ENCODE data around the gene SOAT2.

The SOAT2 gene

GRCh38 chr12:53060721-53061276 lies 42.5 kb upstream of the SOAT2 start:
- peaks cover 20% of the 10 kb centered on the region for H3K36me3 ChIP-seq (ENCODE audit: insufficient read depth, low read length)
- no peak overlapping the region for H3K4me3 ChIP-seq (ENCODE audit: low read depth, low read length)
- H3K79me2 ChIP-seq (ENCODE audit: control insufficient read depth, insufficient read depth, low read length, unreplicated experiment) = no peaks in the 10 kb centered on the region
- no peak overlapping the region for H3K27ac ChIP-seq (ENCODE audit: low read depth, low read length)
- peaks cover 32% of the 10 kb centered on the region for H3K4me1 ChIP-seq (ENCODE audit: control insufficient read depth, insufficient read depth, low read length, unreplicated experiment)
- no peak overlapping the region for H2AFZ ChIP-seq (ENCODE audit: low read length, unreplicated experiment)
- H3K27me3 ChIP-seq (ENCODE audit: insufficient read depth, low read length) = no peaks in the 10 kb centered on the region

- Histone ChIP-seq H3K4me3 (ENCODE audit: low read depth, low read length) (no peak overlapping the region), H3K4me1 (ENCODE audit: control insufficient read depth, insufficient read depth, low read length, unreplicated experiment) (peaks cover 37% of the 10 kb centered on the region), H3K27ac (ENCODE audit: low read depth, low read length) (no peak overlapping the region), H3K27me3 (ENCODE audit: insufficient read depth, low read length) (no peaks in the 10 kb centered on the region), H3K79me2 (ENCODE audit: control insufficient read depth, insufficient read depth, low read length, unreplicated experiment) (no peaks in the 10 kb centered on the region), H2AFZ (ENCODE audit: low read length, unreplicated experiment) (no peak overlapping the region), H3K36me3 (ENCODE audit: insufficient read depth, low read length) (peaks cover 19% of the 10 kb centered on the region)
These were observed 41.8 kb upstream of the SOAT2 start for GRCh38 chr12:53061404-53062010.

GRCh38 chr12:53062011-53062961 lies 41.0 kb upstream of the SOAT2 start:
- H3K4me3 ChIP-seq (ENCODE audit: low read depth, low read length) = no peak overlapping the region
- peak overlapping the region; percentile 17; the same call in 1 of the 2 replicates for H3K27ac ChIP-seq (ENCODE audit: low read depth, low read length)
- H2AFZ ChIP-seq (ENCODE audit: low read length, unreplicated experiment) = no peak overlapping the region
- peaks cover 45% of the 10 kb centered on the region for H3K4me1 ChIP-seq (ENCODE audit: control insufficient read depth, insufficient read depth, low read length, unreplicated experiment)
- no peaks in the 10 kb centered on the region for H3K79me2 ChIP-seq (ENCODE audit: control insufficient read depth, insufficient read depth, low read length, unreplicated experiment)
- H3K27me3 ChIP-seq (ENCODE audit: insufficient read depth, low read length) = no peaks in the 10 kb centered on the region
- H3K36me3 ChIP-seq (ENCODE audit: insufficient read depth, low read length) = peaks cover 18% of the 10 kb centered on the region; the same call in 1 of the 2 replicates

- Histone ChIP-seq H3K36me3 (ENCODE audit: insufficient read depth, low read length) (peaks cover 18% of the 10 kb centered on the region; the same call in 1 of the 2 replicates), H3K27me3 (ENCODE audit: insufficient read depth, low read length) (no peaks in the 10 kb centered on the region), H3K27ac (ENCODE audit: low read depth, low read length) (peak overlapping the region; percentile 66)
These were observed 40.1 kb upstream of the SOAT2 start for GRCh38 chr12:53062977-53063707.

GRCh38 chr12:53063708-53064612 lies 39.3 kb upstream of the SOAT2 start:
- Histone ChIP-seq H3K79me2 (ENCODE audit: control insufficient read depth, insufficient read depth, low read length, unreplicated experiment) (no peaks in the 10 kb centered on the region), H2AFZ (ENCODE audit: low read length, unreplicated experiment) (no peak overlapping the region), H3K27me3 (ENCODE audit: insufficient read depth, low read length) (no peaks in the 10 kb centered on the region), H3K4me1 (ENCODE audit: control insufficient read depth, insufficient read depth, low read length, unreplicated experiment) (peaks cover 62% of the 10 kb centered on the region), H3K4me3 (ENCODE audit: low read depth, low read length) (no peak overlapping the region), H3K27ac (ENCODE audit: low read depth, low read length) (peak overlapping the region; percentile 78), H3K36me3 (ENCODE audit: insufficient read depth, low read length) (peaks cover 18% of the 10 kb centered on the region; the same call in 1 of the 2 replicates)

More at GRCh38 chr12:53062977-53063707, 40.1 kb upstream of the SOAT2 start:
- Histone ChIP-seq H3K4me1 (ENCODE audit: control insufficient read depth, insufficient read depth, low read length, unreplicated experiment) (peaks cover 54% of the 10 kb centered on the region), H2AFZ (ENCODE audit: low read length, unreplicated experiment) (no peak overlapping the region), H3K79me2 (ENCODE audit: control insufficient read depth, insufficient read depth, low read length, unreplicated experiment) (no peaks in the 10 kb centered on the region), H3K4me3 (ENCODE audit: low read depth, low read length) (no peak overlapping the region)

GRCh38 chr12:53064613-53065436 lies 38.5 kb upstream of the SOAT2 start:
- Histone ChIP-seq H3K27me3 (ENCODE audit: insufficient read depth, low read length) (no peaks in the 10 kb centered on the region), H2AFZ (ENCODE audit: low read length, unreplicated experiment) (no peak overlapping the region), H3K4me1 (ENCODE audit: control insufficient read depth, insufficient read depth, low read length, unreplicated experiment) (peaks cover 70% of the 10 kb centered on the region), H3K27ac (ENCODE audit: low read depth, low read length) (peak overlapping the region; percentile 78), H3K79me2 (ENCODE audit: control insufficient read depth, insufficient read depth, low read length, unreplicated experiment) (no peaks in the 10 kb centered on the region), H3K36me3 (ENCODE audit: insufficient read depth, low read length) (peaks cover 18% of the 10 kb centered on the region; the same call in 1 of the 2 replicates), H3K4me3 (ENCODE audit: low read depth, low read length) (no peak overlapping the region)

GRCh38 chr12:53065470-53065869 lies 37.8 kb upstream of the SOAT2 start:
- peaks cover 18% of the 10 kb centered on the region; the same call in 1 of the 2 replicates for H3K36me3 ChIP-seq (ENCODE audit: insufficient read depth, low read length)
- H3K27me3 ChIP-seq (ENCODE audit: insufficient read depth, low read length) = no peaks in the 10 kb centered on the region
- no peak overlapping the region for H2AFZ ChIP-seq (ENCODE audit: low read length, unreplicated experiment)
- H3K27ac ChIP-seq (ENCODE audit: low read depth, low read length) = peak overlapping the region; percentile 78
- no peak overlapping the region for H3K4me3 ChIP-seq (ENCODE audit: low read depth, low read length)
- H3K4me1 ChIP-seq (ENCODE audit: control insufficient read depth, insufficient read depth, low read length, unreplicated experiment) = peaks cover 75% of the 10 kb centered on the region
- no peaks in the 10 kb centered on the region for H3K79me2 ChIP-seq (ENCODE audit: control insufficient read depth, insufficient read depth, low read length, unreplicated experiment)

GRCh38 chr12:53065975-53066931 lies 37.0 kb upstream of the SOAT2 start:
- Histone ChIP-seq H3K79me2 (ENCODE audit: control insufficient read depth, insufficient read depth, low read length, unreplicated experiment) (no peaks in the 10 kb centered on the region), H3K27me3 (ENCODE audit: insufficient read depth, low read length) (no peaks in the 10 kb centered on the region), H3K27ac (ENCODE audit: low read depth, low read length) (peak overlapping the region; percentile 35), H2AFZ (ENCODE audit: low read length, unreplicated experiment) (no peak overlapping the region), H3K4me1 (ENCODE audit: control insufficient read depth, insufficient read depth, low read length, unreplicated experiment) (peaks cover 81% of the 10 kb centered on the region), H3K4me3 (ENCODE audit: low read depth, low read length) (peak overlapping the region; percentile 3; the same call in 1 of the 2 replicates), H3K36me3 (ENCODE audit: insufficient read depth, low read length) (peaks cover 12% of the 10 kb centered on the region; the same call in 1 of the 2 replicates)
